Loucy (cell line): Measurements from ENCODE around the gene PSMB8.
A peak's percentile ranks its signal among the peaks of the same experiment; 100 is the strongest.

ENCODE experiments used
- H2AFZ ChIP-seq: fragments of 200-600 bp; sonication (generic); 2 replicates; pipeline ENCODE4 v1.6.0; 2016; ENCODE audit warnings: antibody characterized with exemption, mild to moderate bottlenecking, low read length, moderate library complexity
- H3F3A ChIP-seq: fragments of 200-600 bp; 2 replicates; pipeline ENCODE4 v1.6.0; 2016; ENCODE audit warnings: antibody characterized with exemption, low read depth, mild to moderate bottlenecking
- H3K27me3 ChIP-seq: fragments of 200-600 bp; sonication (generic); 2 replicates; pipeline ENCODE4 v1.6.1; 2014; ENCODE audit warnings: low read length, mild to moderate bottlenecking; ENCODE audit not compliant: insufficient read depth, poor library complexity, severe bottlenecking
- H3K36me3 ChIP-seq: fragments of 200-600 bp; sonication (generic); 2 replicates; pipeline ENCODE4 v1.6.1; 2016; ENCODE audit warnings: low read length; ENCODE audit not compliant: insufficient read depth
- H3K4me1 ChIP-seq: fragments of 200-600 bp; sonication (generic); 2 replicates; pipeline ENCODE4 v1.5.1; 2014; ENCODE audit warnings: low read length, mild to moderate bottlenecking; ENCODE audit not compliant: insufficient read depth, poor library complexity, severe bottlenecking
- H3K4me2 ChIP-seq: fragments of 200-600 bp; sonication (generic); 2 replicates; pipeline ENCODE4 v1.6.0; 2014; ENCODE audit warnings: antibody characterized with exemption, low read length, low read depth, mild to moderate bottlenecking; ENCODE audit not compliant: poor library complexity, severe bottlenecking
- H3K4me3 ChIP-seq: fragments of 200-600 bp; sonication (generic); 2 replicates; pipeline ENCODE4 v1.5.1; 2014; ENCODE audit warnings: low read length, mild to moderate bottlenecking, mixed read lengths; ENCODE audit not compliant: poor library complexity, severe bottlenecking
- H3K79me2 ChIP-seq: fragments of 200-600 bp; sonication (generic); 2 replicates; pipeline ENCODE4 v1.6.1; 2014; ENCODE audit warnings: low read length; ENCODE audit not compliant: insufficient read depth
- H3K9ac ChIP-seq: fragments of 200-600 bp; sonication (generic); 2 replicates; pipeline ENCODE4 v1.6.0; 2014; ENCODE audit warnings: mild to moderate bottlenecking, low read depth, low read length, moderate library complexity; ENCODE audit not compliant: poor library complexity, severe bottlenecking
- H3K9me2 ChIP-seq: fragments of 200-600 bp; sonication (generic); replicated peaks from 2 replicates; pipeline ENCODE4 v1.6.1; 2016; ENCODE audit warnings: low read depth, low read length, mixed read lengths
- H3K9me3 ChIP-seq: fragments of 200-600 bp; sonication (generic); 2 replicates; pipeline ENCODE4 v1.6.1; 2014; ENCODE audit warnings: mild to moderate bottlenecking, antibody characterized with exemption, low read length, low read depth; ENCODE audit not compliant: insufficient read depth
- H4K20me1 ChIP-seq: fragments of 200-600 bp; sonication (generic); 2 replicates; pipeline ENCODE4 v1.6.0; 2014; ENCODE audit warnings: antibody characterized with exemption, low read length, mild to moderate bottlenecking; ENCODE audit not compliant: insufficient read depth, poor library complexity, severe bottlenecking
- CTCF ChIP-seq: fragments of 200-600 bp; sonication (generic); conservative IDR thresholded peaks from 2 replicates; pipeline ENCODE4 v1.5.1; 2014; ENCODE audit warnings: mild to moderate bottlenecking, antibody characterized with exemption, low read length
- EZH2phosphoT487 ChIP-seq: fragments of 200-600 bp; IDR thresholded peaks from 2 replicates; pipeline ENCODE4 v1.6.1; 2018; ENCODE audit warnings: antibody characterized with exemption, mild to moderate bottlenecking, moderate library complexity, borderline replicate concordance

The PSMB8 gene

DNA sequence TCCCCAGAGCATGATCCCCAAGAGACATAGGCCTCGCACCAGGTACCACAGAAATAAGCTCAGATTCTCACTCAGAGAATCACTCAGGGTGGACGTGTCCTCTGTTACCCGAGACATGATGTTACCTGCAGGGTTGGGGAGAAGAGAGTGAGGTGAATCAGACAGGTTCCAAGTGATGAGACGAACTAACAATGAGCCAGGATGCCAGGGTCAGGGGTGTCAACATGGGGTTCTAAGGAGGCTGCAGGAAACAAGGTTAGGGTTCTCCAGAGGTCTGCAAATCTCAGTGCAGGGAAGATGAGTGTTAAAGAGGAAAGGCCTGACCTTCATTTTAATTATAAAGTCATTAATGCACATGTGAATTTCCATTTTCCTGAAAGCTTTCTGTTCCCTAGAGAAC lies 7.2 kb upstream of the PSMB8 start:
- peaks cover 94% of the 10 kb centered on the region for H3K79me2 ChIP-seq
- no peaks in the 10 kb centered on the region for H3K9me3 ChIP-seq
- peaks cover 37% of the 10 kb centered on the region for H4K20me1 ChIP-seq
- H3K4me1 ChIP-seq: peaks cover 73% of the 10 kb centered on the region
- TF ChIP-seq CTCF (no peak), EZH2phosphoT487 (no peak)
- H2AFZ ChIP-seq: no peak overlapping the region
- H3K4me2 ChIP-seq: peak overlapping the region; percentile 98
- H3K4me3 ChIP-seq: peak overlapping the region; percentile 95
- H3F3A ChIP-seq: peaks cover 9% of the 10 kb centered on the region
- no peaks in the 10 kb centered on the region for H3K9me2 ChIP-seq
- peak overlapping the region; percentile 99 for H3K9ac ChIP-seq
- H3K36me3 ChIP-seq: peaks cover 32% of the 10 kb centered on the region; the same call in 1 of the 2 replicates
- H3K27me3 ChIP-seq: no peaks in the 10 kb centered on the region

DNA sequence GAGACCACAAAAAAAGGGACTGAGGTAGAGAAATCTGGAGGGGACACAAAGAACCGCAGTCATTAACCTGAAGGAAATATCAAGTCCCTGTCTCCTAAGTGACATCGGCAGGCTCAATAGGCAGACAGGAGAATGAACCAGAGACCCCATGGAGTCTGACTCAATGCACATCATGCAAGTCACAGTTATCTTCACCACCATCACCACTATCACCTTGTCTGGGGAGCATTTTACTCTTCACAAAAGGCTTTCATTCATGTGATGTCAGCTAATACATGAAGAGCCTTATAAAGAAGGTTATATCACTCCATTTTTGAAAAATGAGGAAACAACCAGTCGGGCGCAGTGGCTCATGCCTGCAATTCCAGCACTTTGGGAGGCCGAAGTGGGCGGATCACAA lies 5.3 kb upstream of the PSMB8 start:
- no peak overlapping the region for H2AFZ ChIP-seq
- no peaks in the 10 kb centered on the region for H3K27me3 ChIP-seq
- H3K4me1 ChIP-seq: peaks cover 67% of the 10 kb centered on the region
- H3K9ac ChIP-seq: peak overlapping the region; percentile 19
- H3K36me3 ChIP-seq: peaks cover 32% of the 10 kb centered on the region; the same call in 1 of the 2 replicates
- peaks cover 80% of the 10 kb centered on the region for H3K79me2 ChIP-seq
- H3K4me2 ChIP-seq: peak overlapping the region; percentile 99
- no peaks in the 10 kb centered on the region for H3K9me3 ChIP-seq
- TF ChIP-seq CTCF: no peak
- no peak for TF ChIP-seq EZH2phosphoT487
- peaks cover 18% of the 10 kb centered on the region for H3F3A ChIP-seq
- H4K20me1 ChIP-seq: peaks cover 37% of the 10 kb centered on the region
- H3K4me3 ChIP-seq: peak overlapping the region; percentile 97
- no peaks in the 10 kb centered on the region for H3K9me2 ChIP-seq

- H3K4me3 ChIP-seq: peak overlapping the region; percentile 97
- H3K4me2 ChIP-seq: peak overlapping the region; percentile 99
- no peaks in the 10 kb centered on the region for H3K9me3 ChIP-seq
- peak overlapping the region; percentile 100 for H3K9ac ChIP-seq
- H4K20me1 ChIP-seq: peaks cover 35% of the 10 kb centered on the region
- peaks cover 32% of the 10 kb centered on the region; the same call in 1 of the 2 replicates for H3K36me3 ChIP-seq
- peaks cover 21% of the 10 kb centered on the region for H3F3A ChIP-seq
- H2AFZ ChIP-seq: no peak overlapping the region
- TF ChIP-seq EZH2phosphoT487 (no peak), CTCF (peak; percentile 38)
- H3K27me3 ChIP-seq: peaks cover 11% of the 10 kb centered on the region
- peaks cover 70% of the 10 kb centered on the region for H3K4me1 ChIP-seq
- no peaks in the 10 kb centered on the region for H3K9me2 ChIP-seq
- H3K79me2 ChIP-seq: peaks cover 84% of the 10 kb centered on the region
Observed at GRCh38 chr6:32847795-32848194, 3.9 kb upstream of the PSMB8 start.
